ENCODE results near the gene DZIP1L.
"Not testable (repeated sequence)": the region's sequence is repeated elsewhere in the genome, so short reads cannot be mapped to it uniquely, and the experiment has no call there.

DZIP1L gene

GRCh38 chr3:138114988-138115971 is at the start of gene DZIP1L:
DZIP1L (minus strand) TSS chr3:138115608; CDS start chr3:138103971, 11,637 bp downstream.
- in situ Hi-C loops (cut with HindIII; ENCODE audit: low sequenced_read_pairs) = no loop called here

- in situ Hi-C loops (cut with HindIII; ENCODE audit: low sequenced_read_pairs) = loop anchor here (5.0 kb wide), 1 partner anchor 117 kb away; no protein-coding TSS in a partner anchor
Measured at GRCh38 chr3:138165061-138165460, 49.7 kb upstream of the DZIP1L start.

- in situ Hi-C loops (cut with HindIII; ENCODE audit: low sequenced_read_pairs) = no loop called here
Measured at GRCh38 chr3:138157743-138158142, 42.3 kb upstream of the DZIP1L start.

GRCh38 chr3:138154534-138154933 is 39.1 kb upstream of the DZIP1L start:
- in situ Hi-C loops (cut with HindIII; ENCODE audit: low sequenced_read_pairs) = no loop called here

- in situ Hi-C loops (cut with HindIII; ENCODE audit: low sequenced_read_pairs) = no loop called here
Measured at GRCh38 chr3:138148503-138148902, 33.1 kb upstream of the DZIP1L start.

- in situ Hi-C loops (cut with HindIII; ENCODE audit: low sequenced_read_pairs) = not testable (repeated sequence)
Measured at GRCh38 chr3:138142181-138142580, 26.8 kb upstream of the DZIP1L start.

GRCh38 chr3:138140940-138141339 is 25.5 kb upstream of the DZIP1L start:
- in situ Hi-C loops (cut with HindIII; ENCODE audit: low sequenced_read_pairs) = no loop called here

GRCh38 chr3:138139691-138140090 is 24.3 kb upstream of the DZIP1L start:
- in situ Hi-C loops (cut with HindIII; ENCODE audit: low sequenced_read_pairs) = loop anchor here (5.0 kb wide), 1 partner anchor 78 kb away; no protein-coding TSS in a partner anchor

- in situ Hi-C loops (cut with HindIII; ENCODE audit: low sequenced_read_pairs) = loop anchor here (5.0 kb wide), 1 partner anchor 79 kb away; no protein-coding TSS in a partner anchor
Measured at GRCh38 chr3:138137861-138138260, 22.5 kb upstream of the DZIP1L start.

GRCh38 chr3:138136201-138136600 is 20.8 kb upstream of the DZIP1L start:
- in situ Hi-C loops (cut with HindIII; ENCODE audit: low sequenced_read_pairs) = loop anchor here (5.0 kb wide), 1 partner anchor 81 kb away; no protein-coding TSS in a partner anchor

- in situ Hi-C loops (cut with HindIII; ENCODE audit: low sequenced_read_pairs) = loop anchor here (5.0 kb wide), 1 partner anchor 81 kb away; no protein-coding TSS in a partner anchor
Measured at GRCh38 chr3:138135833-138136194, 20.4 kb upstream of the DZIP1L start.

GRCh38 chr3:138135146-138135832 is 19.9 kb upstream of the DZIP1L start:
- in situ Hi-C loops (cut with HindIII; ENCODE audit: low sequenced_read_pairs) = loop anchor here (5.0 kb wide), 1 partner anchor 82 kb away; no protein-coding TSS in a partner anchor

GRCh38 chr3:138132239-138132638 is 16.8 kb upstream of the DZIP1L start, which contains the start of gene A4GNT:
A4GNT (minus strand) TSS chr3:138132390; CDS start chr3:138131256, 1,134 bp downstream.
- in situ Hi-C loops (cut with HindIII; ENCODE audit: low sequenced_read_pairs) = no loop called here

- in situ Hi-C loops (cut with HindIII; ENCODE audit: low sequenced_read_pairs) = no loop called here
Measured at GRCh38 chr3:138127636-138128365, 12.4 kb upstream of the DZIP1L start.

- in situ Hi-C loops (cut with HindIII; ENCODE audit: low sequenced_read_pairs) = no loop called here
Measured at GRCh38 chr3:138125548-138126221, 10.3 kb upstream of the DZIP1L start.

GRCh38 chr3:138124706-138125355 is 9.4 kb upstream of the DZIP1L start:
- in situ Hi-C loops (cut with HindIII; ENCODE audit: low sequenced_read_pairs) = no loop called here

- in situ Hi-C loops (cut with HindIII; ENCODE audit: low sequenced_read_pairs) = no loop called here
Measured at GRCh38 chr3:138124188-138124587, 8.8 kb upstream of the DZIP1L start.

- in situ Hi-C loops (cut with HindIII; ENCODE audit: low sequenced_read_pairs) = no loop called here
Measured at GRCh38 chr3:138119423-138119766, 4.0 kb upstream of the DZIP1L start.

- in situ Hi-C loops (cut with HindIII; ENCODE audit: low sequenced_read_pairs) = no loop called here
Measured at GRCh38 chr3:138118612-138119422, 3.4 kb upstream of the DZIP1L start.

Measured in endothelial cell of hepatic sinusoid (primary cell).